ENCODE measurements around the gene CLCN7. TPM values are rescaled to one million over a fixed set of nuclear protein-coding genes. Genes with fewer than 3 reads are reported as not detected.
A peak's percentile ranks its signal among the peaks of the same experiment; 100 is the strongest.

CLCN7 gene
- polyA plus RNA-seq, 1 donor: 93.6 TPM

DNA sequence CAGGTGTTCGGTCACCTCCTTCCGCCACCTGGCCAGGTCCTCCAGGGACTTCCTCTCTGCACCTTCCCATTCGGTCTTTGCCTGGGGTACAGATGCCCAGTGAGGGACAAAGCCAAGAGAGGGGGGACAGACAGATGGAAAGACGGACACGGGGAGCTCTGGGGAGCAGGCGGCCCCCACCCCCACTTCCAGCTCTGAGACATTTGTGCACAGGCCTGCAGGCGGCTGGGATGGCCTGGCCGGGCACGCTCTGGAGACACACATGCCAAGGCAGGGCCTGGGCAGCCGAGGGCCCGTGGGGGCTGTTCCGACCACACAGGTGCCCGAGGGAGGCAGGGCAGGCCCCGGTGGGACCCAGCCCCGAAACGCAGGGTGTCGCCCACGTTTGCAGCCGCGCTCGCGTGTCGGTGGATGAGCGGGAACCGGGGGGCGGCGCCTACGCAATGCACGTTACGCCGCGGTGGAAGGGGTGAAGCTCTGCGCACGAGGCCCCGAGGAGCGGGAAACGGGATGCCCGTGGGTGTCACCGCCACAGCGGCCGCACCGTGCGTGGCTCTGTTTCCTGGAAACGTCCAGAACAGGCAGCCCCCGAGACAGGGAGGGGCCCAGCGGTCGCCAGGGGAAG is 38.0 kb downstream of the CLCN7 start:
- Histone ChIP-seq H3K27ac (ENCODE audit: low read length) (no peak overlapping the region), H3K9me3 (ENCODE audit: control insufficient read depth, low read depth, low read length) (peaks cover 3% of the 10 kb centered on the region), H3K4me3 (ENCODE audit: low read length) (no peak overlapping the region), H3K4me1 (ENCODE audit: control insufficient read depth, insufficient read depth, low read length) (no peaks in the 10 kb centered on the region), H3K27me3 (ENCODE audit: control insufficient read depth, insufficient read depth, low read length) (no peaks in the 10 kb centered on the region), H3K36me3 (ENCODE audit: control insufficient read depth, insufficient read depth, low read length) (no peaks in the 10 kb centered on the region)
- no CpG with 5 or more reads among the region's 47 CpGs for WGBS (ENCODE audit: insufficient coverage, low lambda C conversion rate)
- DNase-seq: no peak

DNA sequence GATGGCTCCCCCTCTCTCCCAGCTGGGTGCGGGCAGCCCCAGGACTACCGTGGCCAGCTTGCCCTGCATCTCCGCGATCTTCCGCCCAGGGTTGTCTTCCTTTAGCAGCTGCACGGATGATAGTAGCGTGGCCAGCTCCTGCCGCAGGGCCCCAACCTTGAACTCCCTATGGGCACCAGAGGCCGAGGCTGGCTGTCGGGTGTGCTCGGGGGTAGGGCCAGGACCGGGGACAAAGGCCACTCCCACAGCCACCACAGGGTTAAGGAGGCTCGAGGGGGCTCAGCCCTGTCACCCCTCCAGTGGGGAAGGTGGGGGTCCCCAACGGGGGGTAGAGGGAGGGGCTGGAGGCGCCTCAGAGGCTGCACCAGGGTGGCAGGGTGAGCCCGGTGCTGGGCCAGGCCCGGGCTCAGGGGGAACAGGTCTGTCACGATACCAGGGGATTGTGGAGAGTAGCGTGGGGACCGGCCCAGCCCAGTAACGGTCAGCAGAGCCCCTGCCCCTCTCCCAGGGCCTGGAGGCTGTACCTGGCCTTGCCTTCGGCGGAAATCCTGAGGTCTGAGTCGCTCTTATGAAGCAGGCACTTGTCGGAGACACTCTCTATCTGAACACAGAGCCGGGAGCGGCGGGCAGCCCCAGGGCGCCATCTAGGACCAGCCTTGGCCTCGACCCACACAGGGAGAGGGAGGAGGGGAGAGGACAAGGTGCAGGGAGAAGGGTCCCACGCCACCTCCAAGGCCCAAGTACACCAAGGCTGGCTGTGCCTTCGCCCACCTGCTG is 38.7 kb downstream of the CLCN7 start:
- H3K9me3 ChIP-seq (ENCODE audit: control insufficient read depth, low read depth, low read length): peaks cover 3% of the 10 kb centered on the region
- DNase-seq: peak in 1 of 2 donors; percentile 23
- 75% methylated on average over 2 of the region's 32 CpGs for WGBS (ENCODE audit: insufficient coverage, low lambda C conversion rate)
- H3K27ac ChIP-seq (ENCODE audit: low read length): no peak overlapping the region
- H3K36me3 ChIP-seq (ENCODE audit: control insufficient read depth, insufficient read depth, low read length): no peaks in the 10 kb centered on the region
- no peaks in the 10 kb centered on the region for H3K4me1 ChIP-seq (ENCODE audit: control insufficient read depth, insufficient read depth, low read length)
- no peak overlapping the region for H3K4me3 ChIP-seq (ENCODE audit: low read length)
- H3K27me3 ChIP-seq (ENCODE audit: control insufficient read depth, insufficient read depth, low read length): no peaks in the 10 kb centered on the region

DNA sequence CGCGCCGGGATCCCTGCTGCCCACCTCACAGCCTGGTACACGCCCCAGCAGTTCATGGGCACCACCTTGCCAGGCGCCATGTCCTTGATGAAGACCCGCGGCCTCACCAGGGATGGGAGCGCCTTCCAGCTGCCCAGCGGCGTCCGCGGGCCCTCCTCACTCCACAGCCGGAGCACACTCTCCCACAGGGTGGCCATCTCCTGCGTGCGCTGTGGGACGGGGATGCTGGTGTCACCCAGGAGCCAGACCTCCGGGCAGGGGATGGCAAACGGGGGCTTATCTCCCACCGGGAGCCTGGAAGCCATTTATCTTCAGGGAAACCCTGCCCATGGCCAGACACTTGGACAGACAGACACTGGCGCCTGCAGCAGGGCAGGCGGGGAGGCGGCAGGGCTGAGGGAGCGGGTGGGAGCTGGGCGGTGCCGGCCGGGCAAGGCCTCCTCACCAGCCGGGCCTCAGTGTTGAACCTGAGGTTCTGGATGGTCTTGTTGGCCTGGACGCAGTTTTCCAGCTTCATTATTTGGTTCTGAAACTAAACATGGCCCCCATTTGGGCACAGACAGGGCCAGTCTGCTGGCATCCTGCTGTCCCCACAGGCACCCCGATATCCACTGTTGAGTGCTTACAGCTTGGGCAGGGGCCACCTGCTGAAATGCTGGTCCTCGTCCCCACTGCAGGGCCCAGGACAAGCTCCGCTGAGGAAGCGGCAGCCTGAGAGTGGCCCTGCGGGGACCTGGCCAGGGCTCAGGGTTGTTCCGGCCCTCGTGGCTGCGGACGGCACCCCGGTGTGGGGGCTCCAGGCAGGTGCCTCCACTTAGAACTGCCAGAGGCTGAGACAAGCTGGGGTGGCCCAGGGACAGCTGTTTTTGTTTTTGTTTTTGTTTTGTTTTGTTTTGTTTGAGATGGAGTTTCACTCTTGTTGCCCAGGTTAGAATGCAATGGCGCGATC is 39.9 kb downstream of the CLCN7 start:
- peaks cover 4% of the 10 kb centered on the region for H3K27me3 ChIP-seq (ENCODE audit: control insufficient read depth, insufficient read depth, low read length)
- H3K4me3 ChIP-seq (ENCODE audit: low read length): no peak overlapping the region
- H3K4me1 ChIP-seq (ENCODE audit: control insufficient read depth, insufficient read depth, low read length): peaks cover 4% of the 10 kb centered on the region

DNA sequence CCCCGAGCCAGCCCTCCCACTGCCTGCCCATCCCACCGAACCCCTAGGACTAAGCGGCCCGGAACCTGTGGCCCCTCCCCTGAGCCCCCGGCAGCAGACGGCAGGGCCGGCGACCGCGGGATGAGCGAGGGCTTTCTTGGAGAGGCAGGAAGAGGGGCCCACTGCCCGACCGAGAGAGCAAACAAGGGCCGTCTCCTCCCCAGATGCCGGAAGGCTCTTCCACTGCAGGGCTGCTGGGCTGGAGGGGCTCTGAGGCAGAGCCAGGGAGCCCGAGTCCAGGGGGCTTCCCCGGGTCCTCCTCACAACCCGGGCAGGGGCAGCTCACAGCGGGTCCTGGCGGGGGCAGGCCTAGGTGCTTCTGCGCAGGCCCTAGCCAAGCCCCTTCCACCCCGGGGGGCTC is 41.1 kb downstream of the CLCN7 start:
- peaks cover 3% of the 10 kb centered on the region for H3K9me3 ChIP-seq (ENCODE audit: control insufficient read depth, low read depth, low read length)
- peaks cover 4% of the 10 kb centered on the region for H3K27me3 ChIP-seq (ENCODE audit: control insufficient read depth, insufficient read depth, low read length)
- peaks cover 4% of the 10 kb centered on the region for H3K4me1 ChIP-seq (ENCODE audit: control insufficient read depth, insufficient read depth, low read length)
- H3K36me3 ChIP-seq (ENCODE audit: control insufficient read depth, insufficient read depth, low read length): no peaks in the 10 kb centered on the region
- H3K4me3 ChIP-seq (ENCODE audit: low read length): no peak overlapping the region
- DNase-seq: no peak
- WGBS (ENCODE audit: insufficient coverage, low lambda C conversion rate): no CpG with 5 or more reads among the region's 22 CpGs
- no peak overlapping the region for H3K27ac ChIP-seq (ENCODE audit: low read length)

More for the DNA sequence above, 39.9 kb downstream of the CLCN7 start:
- H3K27ac ChIP-seq (ENCODE audit: low read length): no peak overlapping the region
- peaks cover 3% of the 10 kb centered on the region for H3K9me3 ChIP-seq (ENCODE audit: control insufficient read depth, low read depth, low read length)
- H3K36me3 ChIP-seq (ENCODE audit: control insufficient read depth, insufficient read depth, low read length): no peaks in the 10 kb centered on the region
- DNase-seq: no peak
- no CpG with 5 or more reads among the region's 40 CpGs for WGBS (ENCODE audit: insufficient coverage, low lambda C conversion rate)

DNA sequence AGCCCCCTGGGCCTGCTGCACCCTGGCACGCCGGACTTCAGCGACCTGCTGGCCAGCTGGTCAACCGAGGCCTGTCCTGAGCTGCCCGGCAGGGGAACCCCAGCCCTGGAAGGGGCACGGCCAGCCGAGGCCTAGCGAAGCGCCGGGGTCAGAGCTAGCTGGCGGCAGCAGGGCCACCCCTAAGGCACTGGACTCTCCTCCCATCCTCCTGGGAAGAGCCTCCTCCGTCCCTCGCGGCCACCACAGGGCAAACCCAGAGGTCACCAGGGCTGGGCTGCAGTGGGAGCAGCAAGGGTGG is 41.6 kb downstream of the CLCN7 start:
- WGBS (ENCODE audit: insufficient coverage, low lambda C conversion rate): no CpG with 5 or more reads among the region's 14 CpGs
- H3K4me1 ChIP-seq (ENCODE audit: control insufficient read depth, insufficient read depth, low read length): peaks cover 4% of the 10 kb centered on the region
- H3K36me3 ChIP-seq (ENCODE audit: control insufficient read depth, insufficient read depth, low read length): no peaks in the 10 kb centered on the region
- DNase-seq: no peak
- H3K27me3 ChIP-seq (ENCODE audit: control insufficient read depth, insufficient read depth, low read length): peaks cover 4% of the 10 kb centered on the region
- H3K4me3 ChIP-seq (ENCODE audit: low read length): no peak overlapping the region
- H3K9me3 ChIP-seq (ENCODE audit: control insufficient read depth, low read depth, low read length): peaks cover 3% of the 10 kb centered on the region
- no peak overlapping the region for H3K27ac ChIP-seq (ENCODE audit: low read length)

DNA sequence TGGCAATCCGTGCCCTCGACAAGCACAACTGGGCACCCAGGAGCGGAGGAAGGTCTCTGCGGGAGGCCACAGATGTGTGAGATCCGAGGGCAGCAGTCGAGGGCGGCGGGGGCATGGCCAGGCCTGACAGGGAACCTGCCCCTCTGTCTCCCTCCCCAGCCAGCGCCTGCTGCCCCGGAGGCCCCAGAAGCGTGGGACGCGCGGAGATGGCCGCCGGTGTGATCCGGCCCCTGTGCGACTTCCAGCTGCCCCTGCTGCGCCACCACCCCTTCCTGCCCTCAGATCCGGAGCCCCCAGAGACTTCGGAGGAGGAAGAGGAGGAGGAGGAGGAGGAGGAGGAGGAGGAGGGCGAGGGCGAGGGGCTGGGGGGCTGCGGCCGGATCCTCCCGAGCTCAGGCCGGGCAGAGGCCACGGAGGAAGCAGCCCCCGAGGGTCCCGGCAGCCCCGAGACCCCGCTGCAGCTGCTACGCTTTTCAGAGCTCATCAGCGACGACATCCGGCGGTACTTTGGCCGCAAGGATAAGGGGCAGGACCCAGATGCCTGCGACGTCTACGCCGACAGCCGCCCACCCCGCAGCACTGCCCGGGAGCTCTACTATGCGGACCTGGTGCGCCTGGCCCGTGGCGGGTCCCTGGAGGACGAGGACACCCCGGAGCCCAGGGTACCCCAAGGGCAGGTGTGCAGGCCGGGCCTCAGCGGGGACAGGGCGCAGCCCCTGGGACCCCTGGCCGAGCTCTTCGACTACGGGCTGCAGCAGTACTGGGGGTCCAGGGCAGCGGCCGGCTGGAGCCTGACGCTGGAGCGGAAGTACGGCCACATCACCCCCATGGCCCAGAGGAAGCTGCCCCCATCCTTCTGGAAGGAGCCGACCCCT is 42.2 kb downstream of the CLCN7 start:
- H3K27ac ChIP-seq (ENCODE audit: low read length): no peak overlapping the region
- H3K27me3 ChIP-seq (ENCODE audit: control insufficient read depth, insufficient read depth, low read length): peaks cover 4% of the 10 kb centered on the region
- WGBS (ENCODE audit: insufficient coverage, low lambda C conversion rate): no CpG with 5 or more reads among the region's 63 CpGs
- no peak overlapping the region for H3K4me3 ChIP-seq (ENCODE audit: low read length)
- H3K36me3 ChIP-seq (ENCODE audit: control insufficient read depth, insufficient read depth, low read length): no peaks in the 10 kb centered on the region
- H3K9me3 ChIP-seq (ENCODE audit: control insufficient read depth, low read depth, low read length): peaks cover 3% of the 10 kb centered on the region
- no peak for DNase-seq
- H3K4me1 ChIP-seq (ENCODE audit: control insufficient read depth, insufficient read depth, low read length): peaks cover 4% of the 10 kb centered on the region

DNA sequence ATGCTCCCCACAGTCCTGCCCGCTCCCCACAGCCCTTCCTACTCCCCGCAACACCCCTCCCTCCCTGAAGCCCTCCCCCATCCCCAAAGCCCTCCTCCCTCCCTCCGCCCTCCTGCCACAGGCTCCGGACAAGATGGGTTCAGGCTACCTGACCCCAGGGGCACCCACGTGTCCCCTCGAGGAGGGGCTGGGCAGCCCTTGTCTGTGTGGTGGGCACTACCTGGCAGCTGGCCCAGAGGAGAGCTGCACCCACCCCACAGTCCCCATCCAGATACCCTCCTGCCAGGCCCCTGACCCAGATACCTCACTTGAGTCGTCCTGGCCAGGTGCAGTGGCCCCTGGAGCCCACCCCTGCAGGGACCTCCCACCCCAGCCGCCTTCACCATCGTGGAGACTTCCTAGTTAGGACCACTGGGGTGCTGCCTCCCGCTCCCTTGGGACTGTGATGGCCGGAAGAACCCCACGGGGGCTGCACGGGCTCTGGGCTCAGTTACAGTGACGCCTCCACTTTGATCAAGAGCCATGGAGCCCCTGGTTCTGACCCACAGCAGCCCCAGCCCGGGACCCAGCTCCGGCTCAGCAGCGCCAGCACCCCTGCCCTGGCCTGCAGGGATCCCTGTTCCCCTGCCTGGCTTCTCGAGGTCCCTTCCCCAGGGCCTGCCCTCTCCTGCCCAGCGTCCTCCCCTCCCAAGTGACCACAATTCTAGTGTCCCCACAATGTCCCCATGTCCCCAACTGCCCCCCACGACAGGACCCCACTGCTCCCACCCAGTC is 43.1 kb downstream of the CLCN7 start:
- Histone ChIP-seq H3K4me3 (ENCODE audit: low read length) (no peak overlapping the region), H3K36me3 (ENCODE audit: control insufficient read depth, insufficient read depth, low read length) (no peaks in the 10 kb centered on the region), H3K9me3 (ENCODE audit: control insufficient read depth, low read depth, low read length) (peaks cover 3% of the 10 kb centered on the region), H3K4me1 (ENCODE audit: control insufficient read depth, insufficient read depth, low read length) (peaks cover 4% of the 10 kb centered on the region), H3K27ac (ENCODE audit: low read length) (no peak overlapping the region), H3K27me3 (ENCODE audit: control insufficient read depth, insufficient read depth, low read length) (peaks cover 4% of the 10 kb centered on the region)
- no peak for DNase-seq
- WGBS (ENCODE audit: insufficient coverage, low lambda C conversion rate): no CpG with 5 or more reads among the region's 20 CpGs

DNA sequence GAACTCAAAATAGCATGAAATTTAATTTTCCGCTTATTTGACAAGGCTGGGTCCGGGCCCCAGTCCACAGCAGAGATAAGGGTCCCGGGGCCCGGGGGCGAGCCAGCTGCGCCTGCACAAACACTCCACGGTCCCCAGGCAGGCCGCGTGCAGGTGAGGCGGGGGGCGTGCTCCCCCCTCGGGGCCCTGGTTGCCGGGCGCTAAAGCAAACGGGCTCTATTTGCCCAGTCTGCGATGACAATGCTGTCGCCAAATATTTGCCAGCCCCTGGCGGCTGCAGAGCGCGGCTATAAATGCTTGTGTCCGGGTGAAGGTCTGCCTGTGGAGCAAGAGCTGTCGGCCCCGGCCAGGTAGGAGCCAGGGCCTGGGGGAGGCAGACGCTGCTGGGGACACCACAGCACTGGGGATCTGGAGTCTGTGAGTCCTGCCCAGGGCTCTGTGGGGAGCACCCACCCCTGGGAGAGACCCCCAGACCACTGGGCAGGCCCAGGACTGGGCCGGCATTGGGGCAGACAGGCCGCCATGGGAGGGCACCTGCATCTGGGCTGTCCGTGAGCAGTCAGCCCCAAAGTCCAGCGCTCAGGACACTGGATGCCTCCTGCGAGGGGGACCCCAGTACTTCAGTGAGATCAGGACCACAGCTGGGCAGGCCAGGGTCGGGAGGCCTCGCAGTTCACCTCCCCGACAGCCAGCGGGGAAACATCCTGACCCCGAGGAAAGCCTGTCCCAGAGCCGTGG is 43.9 kb downstream of the CLCN7 start, which contains the start of gene PERCC1:
TSS of gene PERCC1 (plus strand) at position 320 of the 738 bp plus-strand sequence. CDS start 1,516 bp downstream, outside the sequence.
- H3K27ac ChIP-seq (ENCODE audit: low read length): no peak within 1 kb of the TSS
- H3K4me3 ChIP-seq (ENCODE audit: low read length): no peak within 1 kb of the TSS
- DNase-seq: peak in 1 of 2 donors; percentile 39
- peaks cover 4% of the 10 kb centered on the region for H3K27me3 ChIP-seq (ENCODE audit: control insufficient read depth, insufficient read depth, low read length)
- H3K4me1 ChIP-seq (ENCODE audit: control insufficient read depth, insufficient read depth, low read length): peaks cover 4% of the 10 kb centered on the region
- no peaks in the 10 kb centered on the region for H3K36me3 ChIP-seq (ENCODE audit: control insufficient read depth, insufficient read depth, low read length)
- WGBS (ENCODE audit: insufficient coverage, low lambda C conversion rate): no CpG with 5 or more reads among the region's 35 CpGs
- H3K9me3 ChIP-seq (ENCODE audit: control insufficient read depth, low read depth, low read length): peaks cover 3% of the 10 kb centered on the region
